Osteocyte (in vitro differentiated cells): ENCODE data around the gene MGAT3. TPM values are rescaled to one million over a fixed set of nuclear protein-coding genes. Genes with fewer than 3 reads are reported as not detected.

Experiments
- DNase-seq: peaks from one replicate; pipeline ENCODE4 v3.0.0; 2021; ENCODE audit warnings: mixed read lengths; ENCODE audit not compliant: unreplicated experiment; ENCODE audit errors: extremely low spot score
- H3K27ac Mint-ChIP-seq: one replicate; pipeline ENCODE4 v1.8.0; 2021; ENCODE audit warnings: mild to moderate bottlenecking, mixed read lengths; ENCODE audit not compliant: unreplicated experiment
- H3K27me3 Mint-ChIP-seq: one replicate; pipeline ENCODE4 v1.8.0; 2021; ENCODE audit warnings: mixed read lengths; ENCODE audit not compliant: unreplicated experiment
- H3K36me3 Mint-ChIP-seq: one replicate; pipeline ENCODE4 v1.8.0; 2021; ENCODE audit warnings: mixed read lengths; ENCODE audit not compliant: unreplicated experiment
- H3K4me1 Mint-ChIP-seq: one replicate; pipeline ENCODE4 v1.8.0; 2021; ENCODE audit warnings: mixed read lengths; ENCODE audit not compliant: unreplicated experiment
- H3K4me3 Mint-ChIP-seq: one replicate; pipeline ENCODE4 v1.8.0; 2021; ENCODE audit warnings: mild to moderate bottlenecking, moderate library complexity, mixed read lengths; ENCODE audit not compliant: unreplicated experiment
- H3K9me3 Mint-ChIP-seq: one replicate; pipeline ENCODE4 v1.8.0; 2021; ENCODE audit warnings: mixed read lengths; ENCODE audit not compliant: unreplicated experiment
- CTCF ChIP-seq: fragments of 200-600 bp; sonication (generic); IDR thresholded peaks from 2 replicates; pipeline ENCODE4 v1.5.0; 2021; ENCODE audit warnings: antibody characterized with exemption, mild to moderate bottlenecking, moderate library complexity
- total RNA-seq: library from RNA; stranded (reverse); gene quantifications from 2 replicates; pipeline ENCODE4 v1.2.1, GENCODE V29; 2021

The MGAT3 gene
- total RNA-seq, 1 donor from 2014 or later, result 10.9 TPM

- Mint-ChIP-seq H3K4me3 (no peak overlapping the region), H3K36me3 (peaks cover 50% of the 10 kb centered on the region), H3K27me3 (no peaks in the 10 kb centered on the region), H3K4me1 (peaks cover 11% of the 10 kb centered on the region), H3K9me3 (no peaks in the 10 kb centered on the region), H3K27ac (no peak overlapping the region)
- DNase-seq, result no peak
- no peak for TF ChIP-seq CTCF
These were observed 34.1 kb upstream of the MGAT3 start for GRCh38 chr22:39422721-39423120.

- H3K27me3 Mint-ChIP-seq, result no peaks in the 10 kb centered on the region
- no peak for DNase-seq
These were observed 32.8 kb upstream of the MGAT3 start for GRCh38 chr22:39423976-39424375.

GRCh38 chr22:39426380-39427043 is 30.3 kb upstream of the MGAT3 start:
- Mint-ChIP-seq H3K27ac (no peak overlapping the region), H3K27me3 (no peaks in the 10 kb centered on the region), H3K36me3 (peaks cover 23% of the 10 kb centered on the region), H3K4me3 (no peak overlapping the region), H3K9me3 (no peaks in the 10 kb centered on the region), H3K4me1 (peaks cover 49% of the 10 kb centered on the region)
- no peak for DNase-seq
- no peak for TF ChIP-seq CTCF

More at GRCh38 chr22:39423976-39424375, 32.8 kb upstream of the MGAT3 start:
- peaks cover 41% of the 10 kb centered on the region for H3K36me3 Mint-ChIP-seq
- H3K27ac Mint-ChIP-seq, result no peak overlapping the region
- no peaks in the 10 kb centered on the region for H3K9me3 Mint-ChIP-seq
- H3K4me1 Mint-ChIP-seq, result peaks cover 24% of the 10 kb centered on the region
- TF ChIP-seq CTCF, result no peak
- no peak overlapping the region for H3K4me3 Mint-ChIP-seq

GRCh38 chr22:39427751-39428596 is 28.8 kb upstream of the MGAT3 start:
- DNase-seq, result no peak
- no peak overlapping the region for H3K4me3 Mint-ChIP-seq
- TF ChIP-seq CTCF, result no peak
- H3K4me1 Mint-ChIP-seq, result peaks cover 60% of the 10 kb centered on the region
- no peaks in the 10 kb centered on the region for H3K9me3 Mint-ChIP-seq
- no peaks in the 10 kb centered on the region for H3K27me3 Mint-ChIP-seq
- peak overlapping the region; percentile 94 for H3K27ac Mint-ChIP-seq
- H3K36me3 Mint-ChIP-seq, result peaks cover 19% of the 10 kb centered on the region

- DNase-seq, result peak; percentile 98
- Mint-ChIP-seq H3K27ac (peak overlapping the region; percentile 94), H3K4me3 (no peak overlapping the region), H3K4me1 (peaks cover 60% of the 10 kb centered on the region), H3K27me3 (no peaks in the 10 kb centered on the region), H3K36me3 (peaks cover 19% of the 10 kb centered on the region), H3K9me3 (no peaks in the 10 kb centered on the region)
- TF ChIP-seq CTCF, result peak; percentile 38
These were observed 28.2 kb upstream of the MGAT3 start for GRCh38 chr22:39428597-39429071.
